Testis (tissue), 3 donors: ENCODE measurements around the gene ERC2. TPM values are rescaled to one million over a fixed set of nuclear protein-coding genes. Genes with fewer than 3 reads are reported as not detected.

ENCODE experiments used
- DNase-seq: peaks from one replicate; pipeline ENCODE4 v3.0.0-alpha.2; 2019
- H3K27ac ChIP-seq, 2 donors: fragments of 200-600 bp; sonication (generic); one replicate each; pipeline ENCODE4 v1.5.1; 2019
- H3K27me3 ChIP-seq: fragments of 200-600 bp; sonication (generic); one replicate; pipeline ENCODE4 v1.5.1; 2019
- H3K36me3 ChIP-seq: fragments of 200-600 bp; sonication (generic); one replicate; pipeline ENCODE4 v1.5.1; 2017; ENCODE audit warnings: low read depth; ENCODE audit errors: missing control alignments
- H3K4me1 ChIP-seq: fragments of 200-600 bp; sonication (generic); one replicate; pipeline ENCODE4 v1.5.1; 2019
- H3K4me3 ChIP-seq, 2 donors: fragments of 200-600 bp; sonication (generic); one replicate each; pipeline ENCODE4 v1.5.1; 2017 to 2019
- H3K9me3 ChIP-seq: fragments of 200-600 bp; sonication (generic); one replicate; pipeline ENCODE4 v1.5.1; 2017
- POLR2A ChIP-seq: fragments of 450-650 bp; IDR thresholded peaks from one replicate; pipeline ENCODE4 v1.6.1; 2017; ENCODE audit warnings: antibody characterized with exemption, mild to moderate bottlenecking, moderate library complexity
- WGBS, 2 donors: methylation state at CpG; one replicate each; pipeline ENCODE4 v1.1.5; 2018; 5-methylcytosine and 5-hydroxymethylcytosine counted together
- intact Hi-C: fragments of 100-400 bp; cut with DNase I; formaldehyde crosslinking; loops from one replicate; pipeline ENCODE4 v1.15.1; 2023; ENCODE audit warnings: low total_unique reads
- polyA plus RNA-seq: library from polyadenylated mRNA; stranded (reverse); fragments of 350-450 nt; fragmentation: Illumina TruSeq; extraction: RNeasy Lipid Tissue Mini Kit (QIAGEN cat#74804); gene quantifications from one replicate; pipeline ENCODE4 v1.2.3, GENCODE V29; 2014; ENCODE audit warnings: low read depth, low replicate concordance; ENCODE audit not compliant: insufficient read depth
- total RNA-seq, 2 donors: library from RNA; depleted of rRNA; stranded (reverse); fragments of >200 nt; gene quantifications; one replicate each; pipeline ENCODE4 v1.2.3, GENCODE V29; 2016
- TF ChIP-seq, protein P1 (sequence below), 3 experiments: fragments of 450-650 bp in 2 of 3; fragments of 200-600 bp in 1 of 3; sonication (generic) in 1 of 3; IDR thresholded peaks; one replicate each; pipeline ENCODE4 v1.5.1; 2016 to 2019; ENCODE audit warnings: antibody characterized with exemption in 3 of 3, mild to moderate bottlenecking in 2 of 3, moderate library complexity in 1 of 3

Gene ERC2
- total and polyA plus RNA-seq, 3 donors from 2014 or later = 1.9 to 6.1 (median 5.9) TPM

DNA sequence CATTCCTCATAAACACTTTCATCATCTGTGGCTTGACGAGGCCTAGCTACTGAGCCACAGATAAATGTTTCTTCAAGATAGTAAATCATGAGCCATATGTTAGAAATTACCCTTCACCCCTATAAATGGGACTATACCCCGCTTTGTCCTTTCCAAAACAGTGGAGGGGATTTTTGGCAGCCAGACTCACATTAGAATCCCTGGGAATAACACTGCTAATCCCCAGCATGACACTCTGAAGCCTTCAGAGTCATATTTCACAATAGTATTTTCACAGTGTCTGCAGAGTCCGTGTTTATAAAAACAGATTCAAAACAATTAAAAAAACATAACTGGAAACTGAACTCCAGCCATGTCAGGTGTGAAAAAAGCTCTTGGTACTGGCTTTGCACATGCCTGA, 271.6 kb downstream of the ERC2 start:
- no peak for DNase-seq
- intact Hi-C loops = no loop called here
- Histone ChIP-seq H3K27me3 (no peaks in the 10 kb centered on the region), H3K27ac (no peak overlapping the region), H3K4me1 (no peaks in the 10 kb centered on the region), H3K9me3 (no peaks in the 10 kb centered on the region), H3K36me3 (no peaks in the 10 kb centered on the region), H3K4me3 (no peak overlapping the region)
- WGBS, 2 donors = 55 to 81% methylated on average over 3 of the region's 3 CpGs
- TF ChIP-seq POLR2A = no peak
- TF ChIP-seq, protein P1, sequence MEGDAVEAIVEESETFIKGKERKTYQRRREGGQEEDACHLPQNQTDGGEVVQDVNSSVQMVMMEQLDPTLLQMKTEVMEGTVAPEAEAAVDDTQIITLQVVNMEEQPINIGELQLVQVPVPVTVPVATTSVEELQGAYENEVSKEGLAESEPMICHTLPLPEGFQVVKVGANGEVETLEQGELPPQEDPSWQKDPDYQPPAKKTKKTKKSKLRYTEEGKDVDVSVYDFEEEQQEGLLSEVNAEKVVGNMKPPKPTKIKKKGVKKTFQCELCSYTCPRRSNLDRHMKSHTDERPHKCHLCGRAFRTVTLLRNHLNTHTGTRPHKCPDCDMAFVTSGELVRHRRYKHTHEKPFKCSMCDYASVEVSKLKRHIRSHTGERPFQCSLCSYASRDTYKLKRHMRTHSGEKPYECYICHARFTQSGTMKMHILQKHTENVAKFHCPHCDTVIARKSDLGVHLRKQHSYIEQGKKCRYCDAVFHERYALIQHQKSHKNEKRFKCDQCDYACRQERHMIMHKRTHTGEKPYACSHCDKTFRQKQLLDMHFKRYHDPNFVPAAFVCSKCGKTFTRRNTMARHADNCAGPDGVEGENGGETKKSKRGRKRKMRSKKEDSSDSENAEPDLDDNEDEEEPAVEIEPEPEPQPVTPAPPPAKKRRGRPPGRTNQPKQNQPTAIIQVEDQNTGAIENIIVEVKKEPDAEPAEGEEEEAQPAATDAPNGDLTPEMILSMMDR (IDR thresholded peaks at IDR 0.05) = no peak

DNA sequence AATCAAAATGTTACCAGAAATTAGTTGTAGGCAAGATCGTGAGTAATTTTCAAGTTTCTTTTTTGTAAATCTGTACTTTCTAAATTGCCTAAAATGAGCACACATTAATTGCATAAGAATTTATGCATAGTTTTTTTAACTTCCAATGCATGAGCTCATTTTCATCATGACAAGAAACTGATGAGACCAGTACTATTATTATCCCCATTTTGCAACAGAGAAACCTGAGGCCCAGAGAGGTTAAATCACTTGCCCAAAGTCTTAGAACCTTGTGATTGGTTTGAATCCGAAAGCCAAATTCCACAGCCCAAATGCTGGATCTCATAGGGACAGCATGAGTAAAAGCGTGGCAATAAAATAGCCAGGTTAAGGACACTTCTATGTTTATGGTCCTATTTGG, 274.7 kb downstream of the ERC2 start:
- TF ChIP-seq, protein P1 (IDR thresholded peaks at IDR 0.05) = no peak
- TF ChIP-seq POLR2A = no peak
- WGBS, 2 donors = 89 to 92% methylated on average over 3 of the region's 3 CpGs
- Histone ChIP-seq H3K27ac (no peak overlapping the region), H3K4me3 (no peak overlapping the region), H3K36me3 (no peaks in the 10 kb centered on the region), H3K27me3 (no peaks in the 10 kb centered on the region), H3K9me3 (no peaks in the 10 kb centered on the region), H3K4me1 (no peaks in the 10 kb centered on the region)
- DNase-seq = no peak
- intact Hi-C loops = no loop called here

DNA sequence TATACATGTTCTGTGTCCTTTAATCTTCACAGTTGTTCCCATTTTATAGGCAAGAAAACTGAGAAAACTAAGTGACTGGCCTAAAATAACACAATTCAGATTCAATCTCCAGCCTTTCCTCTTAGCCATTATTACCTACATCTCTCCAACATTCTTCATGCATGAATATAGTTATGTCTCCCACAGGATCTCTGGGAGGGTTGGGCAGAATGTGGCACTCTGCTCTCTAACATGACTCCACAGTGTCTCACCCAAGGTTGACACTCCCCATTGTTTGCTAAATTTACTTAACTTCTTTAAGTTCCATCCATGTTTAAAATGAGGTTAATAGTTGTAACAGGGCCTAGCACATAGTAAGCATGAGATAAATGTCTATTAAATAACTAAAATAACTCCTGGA, 276.3 kb downstream of the ERC2 start:
- TF ChIP-seq POLR2A = no peak
- TF ChIP-seq, protein P1 (IDR thresholded peaks at IDR 0.05) = no peak
- intact Hi-C loops = no loop called here
- DNase-seq = no peak
- H3K27me3 ChIP-seq = no peaks in the 10 kb centered on the region
- no peak overlapping the region for H3K4me3 ChIP-seq
- no peaks in the 10 kb centered on the region for H3K36me3 ChIP-seq
- H3K27ac ChIP-seq = no peak overlapping the region
- no peaks in the 10 kb centered on the region for H3K4me1 ChIP-seq
- no peaks in the 10 kb centered on the region for H3K9me3 ChIP-seq

DNA sequence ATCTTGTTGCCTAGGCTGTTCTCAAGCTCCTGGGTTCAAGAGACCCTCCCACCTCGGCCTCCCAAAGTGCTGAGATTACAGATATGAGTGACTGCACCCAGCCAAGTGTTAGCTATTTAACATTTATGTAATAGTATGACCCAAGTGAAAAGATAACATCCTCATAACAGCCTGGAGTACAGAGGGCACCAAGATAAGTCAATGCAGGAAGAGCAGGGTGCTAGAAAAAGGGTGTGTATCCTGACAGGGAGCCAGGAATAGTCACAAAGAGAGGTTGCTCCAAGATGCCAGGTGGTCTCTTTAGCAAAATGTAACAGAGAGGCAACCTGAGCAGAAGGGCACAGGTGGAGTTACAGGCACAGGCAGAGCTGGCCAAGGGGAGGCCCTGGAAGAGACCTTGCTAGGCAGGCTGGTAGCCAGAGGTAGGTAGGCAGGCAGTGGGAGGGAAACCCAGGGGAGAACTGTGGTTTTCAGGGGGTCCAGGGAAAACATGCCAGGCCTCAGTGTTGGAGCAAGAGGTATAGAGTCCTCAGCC, 277.4 kb downstream of the ERC2 start:
- Histone ChIP-seq H3K4me1 (no peaks in the 10 kb centered on the region), H3K27me3 (no peaks in the 10 kb centered on the region), H3K36me3 (no peaks in the 10 kb centered on the region), H3K4me3 (no peak overlapping the region), H3K27ac (no peak overlapping the region), H3K9me3 (no peaks in the 10 kb centered on the region)
- no peak for DNase-seq
- intact Hi-C loops = no loop called here
- TF ChIP-seq POLR2A = no peak
- TF ChIP-seq, protein P1 (IDR thresholded peaks at IDR 0.05) = no peak
- WGBS, 2 donors = 83 to 87% methylated on average over 1 of the region's 1 CpG

DNA sequence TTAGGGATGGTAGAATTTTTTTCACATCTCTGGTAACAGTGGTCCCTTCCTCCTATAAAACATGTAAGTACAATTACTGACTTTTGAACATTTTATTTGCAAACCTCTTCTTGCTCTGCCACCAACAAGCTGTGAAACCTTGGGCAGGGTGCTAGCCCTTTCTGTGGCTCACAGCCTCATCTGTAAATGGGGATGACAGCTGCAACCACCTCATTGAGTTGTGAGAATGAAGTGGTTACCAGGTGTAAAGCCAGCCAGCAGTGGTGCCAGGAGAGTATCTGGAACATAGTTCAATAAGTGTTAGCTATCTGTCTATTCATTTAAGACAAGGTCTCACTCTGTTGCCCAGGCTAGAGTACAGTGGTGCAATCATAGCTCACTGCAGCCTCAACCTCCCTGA, 278.1 kb downstream of the ERC2 start:
- Histone ChIP-seq H3K27ac (no peak overlapping the region), H3K36me3 (no peaks in the 10 kb centered on the region), H3K4me3 (no peak overlapping the region), H3K9me3 (no peaks in the 10 kb centered on the region), H3K4me1 (no peaks in the 10 kb centered on the region), H3K27me3 (no peaks in the 10 kb centered on the region)
- intact Hi-C loops = no loop called here
- DNase-seq = no peak
- TF ChIP-seq POLR2A = no peak
- TF ChIP-seq, protein P1 (IDR thresholded peaks at IDR 0.05) = no peak
